ENCODE results near the gene GREB1.

GREB1 gene

DNA sequence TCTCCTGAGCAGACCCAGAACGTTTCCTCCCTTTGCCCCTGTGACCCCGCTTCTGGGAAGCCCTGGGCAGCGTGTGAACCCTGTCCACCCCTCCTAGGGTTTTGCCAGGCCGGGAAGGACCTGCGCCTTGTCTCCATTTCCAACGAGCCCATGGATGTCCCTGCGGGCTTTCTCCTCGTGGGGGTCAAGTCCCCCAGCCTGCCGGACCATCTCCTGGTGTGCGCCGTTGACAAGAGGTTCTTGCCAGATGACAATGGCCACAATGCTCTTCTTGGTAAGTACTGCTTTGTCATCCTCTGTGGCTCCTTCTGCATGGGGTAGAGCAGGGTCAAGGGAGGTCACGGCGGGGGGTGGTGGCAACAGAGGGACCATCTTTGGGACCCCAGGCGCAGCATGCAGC, 32.5 kb downstream of the GREB1 start:
- no peak for DNase-seq (ENCODE audit: low read depth)
- TF ChIP-seq, protein P1, sequence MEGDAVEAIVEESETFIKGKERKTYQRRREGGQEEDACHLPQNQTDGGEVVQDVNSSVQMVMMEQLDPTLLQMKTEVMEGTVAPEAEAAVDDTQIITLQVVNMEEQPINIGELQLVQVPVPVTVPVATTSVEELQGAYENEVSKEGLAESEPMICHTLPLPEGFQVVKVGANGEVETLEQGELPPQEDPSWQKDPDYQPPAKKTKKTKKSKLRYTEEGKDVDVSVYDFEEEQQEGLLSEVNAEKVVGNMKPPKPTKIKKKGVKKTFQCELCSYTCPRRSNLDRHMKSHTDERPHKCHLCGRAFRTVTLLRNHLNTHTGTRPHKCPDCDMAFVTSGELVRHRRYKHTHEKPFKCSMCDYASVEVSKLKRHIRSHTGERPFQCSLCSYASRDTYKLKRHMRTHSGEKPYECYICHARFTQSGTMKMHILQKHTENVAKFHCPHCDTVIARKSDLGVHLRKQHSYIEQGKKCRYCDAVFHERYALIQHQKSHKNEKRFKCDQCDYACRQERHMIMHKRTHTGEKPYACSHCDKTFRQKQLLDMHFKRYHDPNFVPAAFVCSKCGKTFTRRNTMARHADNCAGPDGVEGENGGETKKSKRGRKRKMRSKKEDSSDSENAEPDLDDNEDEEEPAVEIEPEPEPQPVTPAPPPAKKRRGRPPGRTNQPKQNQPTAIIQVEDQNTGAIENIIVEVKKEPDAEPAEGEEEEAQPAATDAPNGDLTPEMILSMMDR (IDR thresholded peaks at IDR 0.05; ENCODE audit: low read depth, low read length, missing control alignments), result no peak
- no peak overlapping the region for H3K4me3 ChIP-seq (ENCODE audit: low read depth, low read length)

DNA sequence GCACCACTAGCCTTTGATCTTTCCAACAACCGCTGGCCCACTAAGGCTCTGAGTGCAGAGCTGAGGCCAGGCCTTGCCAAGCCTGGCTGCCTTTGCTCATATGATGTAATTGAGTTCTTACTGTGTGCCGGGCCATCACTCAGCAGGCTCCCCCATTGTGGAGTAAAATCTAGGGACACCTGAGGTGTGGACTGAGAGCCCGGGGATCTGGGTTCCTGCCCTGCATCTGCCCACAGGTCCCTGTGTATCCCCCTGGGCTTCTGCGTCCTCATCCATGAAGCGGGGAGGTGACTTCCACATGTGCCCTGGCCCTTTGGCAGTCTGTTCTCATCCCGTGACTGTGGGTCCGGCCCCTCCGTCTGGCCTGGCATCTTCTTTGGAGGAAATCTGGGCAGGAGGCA, 33.8 kb downstream of the GREB1 start:
- no peak overlapping the region for H3K4me3 ChIP-seq (ENCODE audit: low read depth, low read length)
- DNase-seq (ENCODE audit: low read depth), result no peak
- TF ChIP-seq, protein P1 (IDR thresholded peaks at IDR 0.05; ENCODE audit: low read depth, low read length, missing control alignments), result no peak

DNA sequence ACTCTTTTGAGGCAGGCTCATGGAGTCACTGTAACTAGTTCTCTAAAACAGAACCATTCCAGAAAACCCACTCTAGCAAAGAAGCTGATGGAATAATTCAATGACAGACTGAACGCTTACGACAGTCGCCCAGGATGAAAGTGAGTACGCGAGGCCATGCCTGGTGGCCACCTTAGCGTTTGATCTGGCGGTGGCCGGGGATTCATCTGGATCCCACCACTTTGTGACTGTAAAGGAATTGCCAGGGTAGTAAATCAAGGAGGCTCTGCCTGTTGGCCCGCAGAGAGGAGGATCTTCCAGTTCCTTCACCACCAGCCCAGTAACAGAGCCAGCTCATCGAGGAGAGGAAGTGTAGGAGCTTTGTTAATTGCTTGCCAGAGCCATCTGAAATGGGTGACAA, 34.6 kb downstream of the GREB1 start:
- DNase-seq (ENCODE audit: low read depth), result no peak
- no peak overlapping the region for H3K4me3 ChIP-seq (ENCODE audit: low read depth, low read length)
- TF ChIP-seq, protein P1 (IDR thresholded peaks at IDR 0.05; ENCODE audit: low read depth, low read length, missing control alignments), result no peak

DNA sequence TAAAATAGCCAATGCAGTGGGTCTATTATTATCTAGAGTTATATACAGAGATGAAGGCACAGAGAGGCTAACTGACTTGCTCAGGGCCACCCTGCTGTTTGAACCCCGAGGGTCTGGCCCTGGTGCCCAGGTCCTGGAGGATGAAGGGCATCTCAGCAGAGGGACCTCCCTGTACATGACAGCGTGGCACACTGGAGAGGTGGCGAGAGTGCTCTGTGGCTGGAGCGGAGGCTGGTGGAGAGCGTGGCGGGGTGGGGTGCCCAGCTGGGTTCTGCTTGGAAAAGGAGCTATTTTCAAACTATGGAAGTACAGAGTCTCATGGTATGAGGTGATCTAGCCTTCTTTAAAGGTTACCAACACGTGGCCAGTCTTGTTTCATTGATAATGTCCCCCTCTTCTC, 35.8 kb downstream of the GREB1 start:
- TF ChIP-seq, protein P1 (IDR thresholded peaks at IDR 0.05; ENCODE audit: low read depth, low read length, missing control alignments), result no peak
- no peak overlapping the region for H3K4me3 ChIP-seq (ENCODE audit: low read depth, low read length)
- no peak for DNase-seq (ENCODE audit: low read depth)

DNA sequence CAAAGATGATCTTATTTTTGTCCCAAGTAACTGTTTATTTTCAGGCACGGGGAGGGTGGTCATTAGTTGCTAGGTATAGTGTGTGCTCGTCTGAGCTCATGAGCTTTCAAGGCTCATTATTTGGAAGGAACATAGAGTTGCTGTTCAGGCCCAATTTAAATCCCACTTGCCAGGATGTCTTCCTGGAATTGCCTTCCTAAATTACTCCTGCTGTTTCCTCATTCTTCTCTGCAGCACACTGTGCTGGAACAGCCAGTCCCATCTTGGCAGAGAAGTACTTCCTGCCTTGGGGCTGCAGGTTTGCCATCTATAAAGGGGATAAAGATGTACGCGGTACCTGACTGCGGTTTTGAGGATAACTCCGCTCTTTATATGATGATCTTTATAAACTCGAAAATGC, 37.3 kb downstream of the GREB1 start:
- TF ChIP-seq, protein P1 (IDR thresholded peaks at IDR 0.05; ENCODE audit: low read depth, low read length, missing control alignments), result no peak
- H3K4me3 ChIP-seq (ENCODE audit: low read depth, low read length), result no peak overlapping the region
- DNase-seq (ENCODE audit: low read depth), result no peak

DNA sequence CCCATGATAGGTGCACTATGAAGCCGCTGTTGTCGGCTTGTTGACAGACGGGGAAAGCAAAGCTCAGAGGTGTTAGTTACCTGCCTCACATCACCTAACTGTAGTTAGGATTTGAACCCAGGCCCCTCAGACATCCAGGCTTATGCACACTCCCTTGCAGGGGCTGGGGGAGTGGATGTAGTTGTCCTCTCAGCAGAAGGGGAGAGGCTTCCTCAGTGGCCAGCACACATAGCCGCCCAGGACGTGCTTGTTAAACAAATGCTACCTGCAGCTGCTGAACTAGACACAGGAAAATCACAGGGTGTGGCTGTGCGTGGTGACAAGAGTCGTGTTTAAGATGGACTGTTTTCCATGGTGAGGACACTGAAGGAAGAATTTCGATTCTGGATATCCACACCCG, 39.2 kb downstream of the GREB1 start:
- DNase-seq (ENCODE audit: low read depth), result no peak
- TF ChIP-seq, protein P1 (IDR thresholded peaks at IDR 0.05; ENCODE audit: low read depth, low read length, missing control alignments), result no peak
- H3K4me3 ChIP-seq (ENCODE audit: low read depth, low read length), result no peak overlapping the region

DNA sequence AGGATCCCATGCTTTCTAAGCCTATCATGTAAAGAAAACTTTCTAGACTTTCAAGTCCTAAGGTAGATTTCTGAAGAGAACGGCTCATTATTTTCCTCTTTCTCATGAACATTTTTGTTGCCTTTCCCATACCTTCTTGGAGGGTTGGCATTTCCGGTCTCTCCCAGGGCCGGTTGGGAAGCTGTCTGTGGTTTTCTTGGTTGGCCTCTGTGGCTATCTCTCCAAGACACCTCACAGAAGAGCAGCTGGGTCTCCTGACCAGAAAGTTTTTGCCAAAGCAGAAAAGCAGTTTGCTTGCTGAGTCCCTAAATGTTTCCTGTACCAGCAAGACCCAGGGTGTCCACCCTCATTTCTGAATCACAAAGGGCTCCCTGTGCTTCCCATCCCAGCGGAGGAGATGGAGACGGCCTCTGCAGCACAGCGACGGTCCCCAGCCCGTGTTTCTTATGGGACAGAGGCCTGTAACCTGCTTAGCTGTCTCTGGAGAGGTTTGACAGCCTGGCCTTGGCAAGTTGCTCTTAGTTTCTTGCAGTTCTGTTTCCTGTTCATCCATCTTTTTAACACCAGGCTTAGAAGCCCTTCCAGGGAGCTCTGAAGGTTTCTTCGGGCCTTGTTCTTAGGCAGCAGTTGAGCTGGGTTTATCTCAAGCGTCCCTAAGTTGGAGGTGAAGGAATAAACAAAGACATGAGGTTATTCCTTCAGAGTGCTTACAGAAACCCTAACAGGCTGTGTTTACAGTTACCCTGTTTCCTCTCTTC, 39.8 kb downstream of the GREB1 start:
- TF ChIP-seq, protein P1 (IDR thresholded peaks at IDR 0.05; ENCODE audit: low read depth, low read length, missing control alignments), result no peak
- no peak for DNase-seq (ENCODE audit: low read depth)
- H3K4me3 ChIP-seq (ENCODE audit: low read depth, low read length), result no peak overlapping the region
